ENCODE results near the gene CD3E. TPM values are rescaled to one million over a fixed set of nuclear protein-coding genes. Genes with fewer than 3 reads are reported as not detected.

Gene CD3E
- total and polyA plus RNA-seq, 11 donors: 0.17 to 12.0 (median 0.45) TPM; not detected in 1

DNA sequence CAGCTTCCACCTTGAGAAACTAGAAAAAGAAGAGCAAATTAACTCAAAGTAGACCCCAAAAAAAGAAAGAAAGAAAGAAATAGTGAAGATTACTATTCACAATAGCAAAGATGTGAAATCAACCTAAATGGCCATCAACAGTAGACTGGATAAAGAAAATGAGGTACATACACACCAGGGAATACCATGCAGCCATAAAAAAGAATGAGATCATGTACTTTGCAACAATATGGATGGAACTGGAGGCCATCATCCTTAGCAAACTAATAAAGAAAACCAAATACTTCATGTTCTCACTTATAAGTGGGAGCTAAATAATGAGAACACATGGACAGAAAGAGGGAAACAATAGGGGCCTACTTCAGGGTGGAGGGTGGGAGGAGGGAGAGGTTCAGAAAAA is 24.2 kb downstream of the CD3E start:
- ATAC-seq (no peak), DNase-seq (no peak)
- Histone ChIP-seq H3K4me1 (no peaks in the 10 kb centered on the region), H3K4me3 (no peak overlapping the region), H3K36me3 (no peaks in the 10 kb centered on the region), H3K27me3 (peaks cover 0 to 4% (median 0%) of the 10 kb centered on the region in 9 donors), H3K9me3 (peaks cover 0 to 5% (median 0%) of the 10 kb centered on the region in 12 donors), H3K27ac (no peak overlapping the region)
- intact Hi-C loops (cut with DNase I): no loop called here
- TF ChIP-seq, protein P1, sequence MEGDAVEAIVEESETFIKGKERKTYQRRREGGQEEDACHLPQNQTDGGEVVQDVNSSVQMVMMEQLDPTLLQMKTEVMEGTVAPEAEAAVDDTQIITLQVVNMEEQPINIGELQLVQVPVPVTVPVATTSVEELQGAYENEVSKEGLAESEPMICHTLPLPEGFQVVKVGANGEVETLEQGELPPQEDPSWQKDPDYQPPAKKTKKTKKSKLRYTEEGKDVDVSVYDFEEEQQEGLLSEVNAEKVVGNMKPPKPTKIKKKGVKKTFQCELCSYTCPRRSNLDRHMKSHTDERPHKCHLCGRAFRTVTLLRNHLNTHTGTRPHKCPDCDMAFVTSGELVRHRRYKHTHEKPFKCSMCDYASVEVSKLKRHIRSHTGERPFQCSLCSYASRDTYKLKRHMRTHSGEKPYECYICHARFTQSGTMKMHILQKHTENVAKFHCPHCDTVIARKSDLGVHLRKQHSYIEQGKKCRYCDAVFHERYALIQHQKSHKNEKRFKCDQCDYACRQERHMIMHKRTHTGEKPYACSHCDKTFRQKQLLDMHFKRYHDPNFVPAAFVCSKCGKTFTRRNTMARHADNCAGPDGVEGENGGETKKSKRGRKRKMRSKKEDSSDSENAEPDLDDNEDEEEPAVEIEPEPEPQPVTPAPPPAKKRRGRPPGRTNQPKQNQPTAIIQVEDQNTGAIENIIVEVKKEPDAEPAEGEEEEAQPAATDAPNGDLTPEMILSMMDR (IDR thresholded peaks at IDR 0.05): no peak
- no peak for TF ChIP-seq POLR2A (IDR thresholded peaks at IDR 0.05)

DNA sequence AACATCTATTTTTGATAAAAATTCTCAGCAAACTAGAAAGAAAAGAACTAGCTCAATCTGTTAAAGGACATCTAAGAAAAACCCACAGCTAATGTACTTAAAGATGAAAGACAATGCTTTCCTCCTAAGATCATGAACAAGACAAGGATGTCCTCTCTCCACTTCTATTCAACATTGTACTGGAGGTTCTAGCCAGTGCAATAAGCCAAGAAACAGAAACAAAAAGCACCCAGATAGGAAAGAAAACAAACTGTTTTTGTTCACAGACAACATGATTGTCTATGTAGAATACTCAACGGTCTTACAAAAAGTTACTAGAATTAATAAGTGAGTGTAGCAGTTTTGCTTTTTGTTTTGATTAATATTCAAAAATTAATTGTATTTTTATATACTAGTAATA is 30.2 kb downstream of the CD3E start:
- DNase-seq (no peak), ATAC-seq (no peak)
- Histone ChIP-seq H3K9me3 (peaks cover 0 to under 1% (median 0%) of the 10 kb centered on the region in 12 donors), H3K4me3 (no peak overlapping the region), H3K4me1 (peaks cover 0 to 6% (median 0%) of the 10 kb centered on the region in 12 donors), H3K36me3 (no peaks in the 10 kb centered on the region), H3K27me3 (no peaks in the 10 kb centered on the region), H3K27ac (no peak overlapping the region)
- intact Hi-C loops (cut with DNase I): no loop called here
- 64 to 89% (median 72%) methylated on average over 1 of the region's 1 CpG for WGBS, 4 donors
- no peak for TF ChIP-seq POLR2A (IDR thresholded peaks at IDR 0.05)
- TF ChIP-seq, protein P1 (IDR thresholded peaks at IDR 0.05): no peak

DNA sequence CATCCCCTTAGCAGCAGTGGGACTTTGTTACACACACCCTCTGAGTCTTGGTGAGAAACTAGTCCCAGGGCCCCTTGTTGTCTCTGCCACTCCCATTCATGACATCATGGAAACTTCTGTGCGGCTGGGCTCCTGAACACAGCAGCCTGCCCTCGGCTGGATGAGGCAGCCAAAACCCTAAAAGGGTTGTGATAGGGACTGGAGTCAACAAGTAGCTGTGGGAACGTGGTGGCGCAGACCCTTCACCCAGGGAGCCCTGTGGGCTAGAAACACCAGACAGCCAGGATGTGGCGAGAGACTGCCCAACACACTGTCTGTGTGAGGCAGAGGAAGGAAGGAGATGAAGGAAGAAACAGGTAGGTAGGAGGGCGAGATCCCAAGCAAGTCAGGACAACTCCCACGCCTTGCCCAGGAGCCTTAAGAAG is 34.1 kb downstream of the CD3E start:
- intact Hi-C loops (cut with DNase I): no loop called here
- TF ChIP-seq, protein P1 (IDR thresholded peaks at IDR 0.05): no peak
- peak in 3 of 4 donors; percentile 70 to 79 (median 77) for ATAC-seq
- DNase-seq: peak in 3 of 5 donors; percentile 31 to 52 (median 32)
- H3K9me3 ChIP-seq: no peaks in the 10 kb centered on the region
- WGBS, 4 donors: 47 to 52% (median 49%) methylated on average over 7 of the region's 7 CpGs
- no peaks in the 10 kb centered on the region for H3K27me3 ChIP-seq
- peaks cover 0 to 6% (median 0%) of the 10 kb centered on the region in 12 donors for H3K4me1 ChIP-seq
- no peaks in the 10 kb centered on the region for H3K36me3 ChIP-seq
- H3K4me3 ChIP-seq: peak overlapping the region in 1 of 12 donors; percentile 56
- peak overlapping the region in 1 of 12 donors; percentile 74 for H3K27ac ChIP-seq

DNA sequence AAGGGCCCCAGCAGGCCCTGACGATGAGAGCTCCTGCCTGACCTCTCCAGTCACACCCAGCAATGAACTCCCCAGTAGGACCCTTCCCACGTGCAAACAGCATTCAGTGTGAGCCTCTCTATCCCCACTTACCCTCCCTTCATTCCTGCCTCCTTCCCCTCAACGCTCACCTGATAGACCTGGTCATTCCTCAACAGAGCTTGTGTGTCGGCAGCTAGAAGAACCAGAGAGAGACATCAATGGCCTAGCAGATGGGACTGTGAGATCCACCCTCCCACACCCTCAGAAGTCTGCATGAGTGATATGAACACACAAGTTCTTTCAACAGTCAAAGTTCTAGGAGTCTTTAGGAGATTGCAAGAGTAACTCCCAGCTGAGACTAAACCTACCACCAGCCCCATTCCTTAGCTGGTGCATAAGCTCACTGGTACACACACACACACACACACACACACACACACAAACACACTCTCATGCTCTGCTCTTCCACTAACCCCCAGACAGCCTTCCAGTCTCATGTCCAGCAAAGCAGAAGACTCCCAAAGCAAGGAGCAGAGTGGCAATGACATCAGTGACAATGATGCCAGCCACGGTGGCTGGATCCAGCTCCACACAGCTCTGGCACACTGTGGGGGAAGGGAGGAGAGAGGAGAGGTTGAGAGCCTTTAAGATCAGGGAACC is 34.9 kb downstream of the CD3E start:
- Histone ChIP-seq H3K4me3 (peak overlapping the region in 1 of 12 donors; percentile 56), H3K27me3 (peaks cover 0 to under 1% (median 0%) of the 10 kb centered on the region in 9 donors), H3K36me3 (no peaks in the 10 kb centered on the region), H3K9me3 (no peaks in the 10 kb centered on the region), H3K27ac (peak overlapping the region in 1 of 12 donors; percentile 75), H3K4me1 (peaks cover 0 to 6% (median 0%) of the 10 kb centered on the region in 12 donors)
- intact Hi-C loops (cut with DNase I): no loop called here
- WGBS, 4 donors: 77 to 80% (median 79%) methylated on average over 5 of the region's 5 CpGs
- TF ChIP-seq POLR2A (IDR thresholded peaks at IDR 0.05): no peak
- TF ChIP-seq, protein P1 (IDR thresholded peaks at IDR 0.05): no peak
- no peak for DNase-seq
- no peak for ATAC-seq

Measured in heart left ventricle (tissue), 16 donors.